Common myeloid progenitor, CD34-positive (primary cell): Measurements from ENCODE around the gene ADM2.
A peak's percentile ranks its signal among the peaks of the same experiment; 100 is the strongest.

Experiments used
- CTCF ChIA-PET: fragments of 350-600 bp; sonication (Branson Sonifier 250); formaldehyde crosslinking; loops from one replicate; lab custom pipeline; 2021; ENCODE audit warnings: antibody characterized with exemption; lab: Charles Lee
- POLR2A ChIA-PET: fragments of 350-600 bp; sonication (Branson Sonifier 250); formaldehyde crosslinking; loops from one replicate; lab custom pipeline; 2021; ENCODE audit warnings: antibody characterized with exemption; lab: Charles Lee
- DNase-seq, 3 donors: peaks; one replicate each; pipeline versions ENCODE4 v3.0.0 to v3.0.0-alpha.2; 2013
- H3K27ac ChIP-seq, 2 experiments: 1 replicate in 1 of 2; 2 replicates in 1 of 2; pipeline ENCODE4 v1.7.0; 2013; ENCODE audit warnings: inconsistent platforms in 2 of 2, low read length in 2 of 2, mild to moderate bottlenecking in 2 of 2, low read depth in 1 of 2, moderate library complexity in 1 of 2; ENCODE audit not compliant: severe bottlenecking in 2 of 2, insufficient read depth in 1 of 2, poor library complexity in 1 of 2
- H3K27me3 ChIP-seq, 5 experiments: replicated peaks in 2 of 5; 1 replicate in 3 of 5; 2 replicates in 2 of 5; pipeline versions ENCODE4 v1.6.1 to v1.7.0; 2013; ENCODE audit warnings: low read length in 4 of 5, mild to moderate bottlenecking in 2 of 5, moderate library complexity in 2 of 5, inconsistent platforms in 1 of 5; ENCODE audit not compliant: insufficient read depth in 5 of 5, control insufficient read depth in 4 of 5
- H3K36me3 ChIP-seq, 4 experiments: 1 replicate in 2 of 4; 2 replicates in 2 of 4; pipeline versions ENCODE4 v1.6.1 to v1.7.0; 2013; ENCODE audit warnings: low read length in 3 of 4, control low read depth in 1 of 4, mild to moderate bottlenecking in 1 of 4; ENCODE audit not compliant: control insufficient read depth in 4 of 4, insufficient read depth in 4 of 4
- H3K4me1 ChIP-seq, 4 experiments: 1 replicate in 3 of 4; 2 replicates in 1 of 4; pipeline versions ENCODE4 v1.6.1 to v1.7.1; 2013; ENCODE audit warnings: low read length in 3 of 4, mild to moderate bottlenecking in 3 of 4, control low read depth in 1 of 4, inconsistent platforms in 1 of 4, moderate library complexity in 1 of 4; ENCODE audit not compliant: control insufficient read depth in 4 of 4, insufficient read depth in 4 of 4; ENCODE audit errors: control extremely low read depth in 1 of 4
- H3K4me3 ChIP-seq, 7 experiments: 1 replicate in 4 of 7; 2 replicates in 3 of 7; pipeline versions ENCODE4 v1.5.1 to v1.7.0; 2013; ENCODE audit warnings: mild to moderate bottlenecking in 7 of 7, low read length in 6 of 7, moderate library complexity in 6 of 7, inconsistent platforms in 2 of 7, low read depth in 2 of 7, control low read depth in 1 of 7; ENCODE audit not compliant: insufficient read depth in 4 of 7, control insufficient read depth in 1 of 7; ENCODE audit errors: extremely low read depth in 1 of 7
- H3K9me3 ChIP-seq, 5 experiments: 1 replicate in 4 of 5; 2 replicates in 1 of 5; pipeline versions ENCODE4 v1.6.1 to v1.7.1; 2013; ENCODE audit warnings: low read length in 4 of 5, mild to moderate bottlenecking in 2 of 5, inconsistent platforms in 1 of 5, low read depth in 1 of 5, moderate library complexity in 1 of 5; ENCODE audit not compliant: control insufficient read depth in 4 of 5, insufficient read depth in 2 of 5; ENCODE audit errors: control extremely low read depth in 1 of 5
- WGBS: methylation state at CpG from one replicate; pipeline ENCODE4 v1.1.5; 2013; ENCODE audit not compliant: insufficient coverage; 5-methylcytosine and 5-hydroxymethylcytosine counted together

ADM2 gene

GRCh38 chr22:50529897-50530579, 48.7 kb downstream of the ADM2 start, which contains the start of gene TYMP:
TYMP (minus strand) TSS chr22:50530012; CDS start chr22:50529709, 303 bp downstream.
- Histone ChIP-seq H3K4me1 (peaks cover 0 to 76% (median 59%) of the 10 kb centered on the region in 4 experiments), H3K27me3 (peaks cover 0 to 41% (median 3%) of the 10 kb centered on the region in 5 experiments), H3K9me3 (no peaks in the 10 kb centered on the region), H3K36me3 (no peaks in the 10 kb centered on the region), H3K27ac (no peak within 1 kb of the TSS), H3K4me3 (peak within 1 kb of the TSS; percentile 37 to 86 (median 66))
- POLR2A ChIA-PET = interaction anchor here (0.7 kb wide), 1 partner anchor 20 kb away, joined by 3 read pairs; no protein-coding TSS in a partner anchor
- under 1% methylated on average over 80 of the region's 92 CpGs for WGBS
- CTCF ChIA-PET = interaction anchor here (0.5 to 5.6 kb wide), 3 partner anchors 9 to 86 kb away, joined by 3 to 53 read pairs (median 3); no protein-coding TSS in a partner anchor
- peak; percentile 29 to 62 (median 56) for DNase-seq

- ChIA-PET CTCF (no interaction called here), POLR2A (interaction anchor here (0.7 kb wide), 1 partner anchor 20 kb away, joined by 3 read pairs; no protein-coding TSS in a partner anchor)
- H3K27ac ChIP-seq = no peak overlapping the region
Observed at GRCh38 chr22:50530580-50530876, 49.2 kb downstream of the ADM2 start.

GRCh38 chr22:50530877-50531545, 49.7 kb downstream of the ADM2 start:
- under 1% methylated on average over 45 of the region's 53 CpGs for whole genome bisulfite sequencing
- ChIA-PET CTCF (no interaction called here), POLR2A (no interaction called here)
- no peaks in the 10 kb centered on the region for H3K9me3 ChIP-seq
- peaks cover 0 to 71% (median 57%) of the 10 kb centered on the region in 4 experiments for H3K4me1 ChIP-seq
- H3K27me3 ChIP-seq = peaks cover 0 to 41% (median 3%) of the 10 kb centered on the region in 5 experiments
- DNase-seq = peak; percentile 71 to 87 (median 84)
- peak overlapping the region in 1 of 2 experiments; percentile 83 for H3K27ac ChIP-seq
- H3K36me3 ChIP-seq = no peaks in the 10 kb centered on the region
- H3K4me3 ChIP-seq = peak overlapping the region; percentile 37 to 86 (median 66)

More at GRCh38 chr22:50530580-50530876, 49.2 kb downstream of the ADM2 start:
- Histone ChIP-seq H3K36me3 (no peaks in the 10 kb centered on the region), H3K4me3 (peak overlapping the region; percentile 32 to 86 (median 66)), H3K4me1 (peaks cover 0 to 73% (median 57%) of the 10 kb centered on the region in 4 experiments), H3K9me3 (no peaks in the 10 kb centered on the region), H3K27me3 (peaks cover 0 to 41% (median 3%) of the 10 kb centered on the region in 5 experiments)
- DNase-seq = peak in 1 of 3 donors; percentile 48
- 4% methylated on average over 16 of the region's 21 CpGs for WGBS

- H3K4me1 ChIP-seq = peaks cover 0 to 66% (median 53%) of the 10 kb centered on the region in 4 experiments
- 0% methylated on average over 34 of the region's 44 CpGs for WGBS
- H3K27ac ChIP-seq = peak overlapping the region in 1 of 2 experiments; percentile 83
- ChIA-PET CTCF (no interaction called here), POLR2A (interaction anchor here (0.5 to 0.9 kb wide), 2 partner anchors 17 to 504 kb away, joined by 3 to 4 read pairs; no protein-coding TSS in a partner anchor)
- H3K27me3 ChIP-seq = peaks cover 0 to 41% (median 3%) of the 10 kb centered on the region in 5 experiments
- H3K9me3 ChIP-seq = no peaks in the 10 kb centered on the region
- H3K4me3 ChIP-seq = peak overlapping the region; percentile 37 to 86 (median 66)
- peak; percentile 32 to 74 (median 73) for DNase-seq
- no peaks in the 10 kb centered on the region for H3K36me3 ChIP-seq
Observed at GRCh38 chr22:50531546-50531961, 50.2 kb downstream of the ADM2 start.

- DNase-seq = no peak
- no peak overlapping the region for H3K27ac ChIP-seq
- H3K4me1 ChIP-seq = peaks cover 0 to 60% (median 48%) of the 10 kb centered on the region in 4 experiments
- POLR2A ChIA-PET = interaction anchor here (0.5 to 0.9 kb wide), 2 partner anchors 16 to 505 kb away, joined by 3 to 4 read pairs; no protein-coding TSS in a partner anchor
- no peaks in the 10 kb centered on the region for H3K9me3 ChIP-seq
- CTCF ChIA-PET = interaction anchor here (1.3 kb wide), 1 partner anchor 9 kb away, joined by 3 read pairs; no protein-coding TSS in a partner anchor
- peak overlapping the region; percentile 37 to 86 (median 66) for H3K4me3 ChIP-seq
- H3K27me3 ChIP-seq = peaks cover 0 to 41% (median 3%) of the 10 kb centered on the region in 5 experiments
- no peaks in the 10 kb centered on the region for H3K36me3 ChIP-seq
- under 1% methylated on average over 41 of the region's 56 CpGs for WGBS
Observed at GRCh38 chr22:50531962-50532674, 50.8 kb downstream of the ADM2 start.

- DNase-seq = no peak
- H3K4me1 ChIP-seq = peaks cover 2 to 54% (median 43%) of the 10 kb centered on the region in 4 experiments
- POLR2A ChIA-PET = no interaction called here
- peaks cover 0 to 41% (median 3%) of the 10 kb centered on the region in 5 experiments for H3K27me3 ChIP-seq
- H3K36me3 ChIP-seq = no peaks in the 10 kb centered on the region
- CTCF ChIA-PET = interaction anchor here (1.3 kb wide), 1 partner anchor 10 kb away, joined by 3 read pairs; no protein-coding TSS in a partner anchor
- 95% methylated on average over 14 of the region's 19 CpGs for WGBS
- H3K9me3 ChIP-seq = no peaks in the 10 kb centered on the region
- H3K4me3 ChIP-seq = peak overlapping the region in 2 of 7 experiments; percentile 62 to 86
- peak overlapping the region in 1 of 2 experiments; percentile 43 for H3K27ac ChIP-seq
Observed at GRCh38 chr22:50532824-50533796, 51.8 kb downstream of the ADM2 start.
